Heart left ventricle (tissue), 16 donors: ENCODE results near the gene MANSC1. TPM values are rescaled to one million over a fixed set of nuclear protein-coding genes. Genes with fewer than 3 reads are reported as not detected.

Source experiments
- ATAC-seq, 4 donors: fragments of 200-7000 bp; cut with Tn5 transposase; one replicate each; pipeline ENCODE4 v1.9.1; 2020 to 2022; ENCODE audit warnings: moderate library complexity in 4 of 4, mild to moderate bottlenecking in 3 of 4, moderate number of reproducible peaks in 1 of 4
- DNase-seq, 5 donors: peaks; one replicate each; pipeline ENCODE4 v3.0.0-alpha.2; 2020
- H3K27ac ChIP-seq, 12 donors: fragments of 200-600 bp; sonication (generic) in 4 of 12; one replicate each; pipeline versions ENCODE4 v1.5.0 to v1.8.0; 2016 to 2022; ENCODE audit warnings: mild to moderate bottlenecking in 2 of 12
- H3K27me3 ChIP-seq, 9 donors: fragments of 200-600 bp; sonication (generic) in 2 of 9; one replicate each; pipeline versions ENCODE4 v1.5.1 to v1.8.0; 2016 to 2022; ENCODE audit warnings: mild to moderate bottlenecking in 3 of 9
- H3K36me3 ChIP-seq, 9 donors: fragments of 200-600 bp; sonication (generic) in 2 of 9; one replicate each; pipeline versions ENCODE4 v1.5.0 to v1.8.0; 2018 to 2022; ENCODE audit warnings: mild to moderate bottlenecking in 2 of 9
- H3K4me1 ChIP-seq, 12 donors: fragments of 200-600 bp; sonication (generic) in 4 of 12; one replicate each; pipeline versions ENCODE4 v1.5.0 to v1.8.0; 2016 to 2022; ENCODE audit warnings: mild to moderate bottlenecking in 3 of 12
- H3K4me3 ChIP-seq, 12 donors: fragments of 200-600 bp; sonication (generic) in 4 of 12; one replicate each; pipeline versions ENCODE4 v1.5.0 to v1.8.0; 2017 to 2022; ENCODE audit warnings: mild to moderate bottlenecking in 9 of 12, moderate library complexity in 4 of 12
- H3K9me3 ChIP-seq, 12 donors: fragments of 200-600 bp; sonication (generic) in 4 of 12; one replicate each; pipeline versions ENCODE4 v1.5.0 to v1.8.0; 2016 to 2022; ENCODE audit warnings: mild to moderate bottlenecking in 1 of 12
- CTCF ChIP-seq, 12 donors: fragments of 200-600 bp; sonication (generic) in 4 of 12; IDR thresholded peaks; one replicate each; pipeline versions ENCODE4 v1.5.0 to v1.8.0; 2018 to 2022; ENCODE audit warnings: antibody characterized with exemption in 12 of 12, mild to moderate bottlenecking in 5 of 12
- POLR2A ChIP-seq, 2 donors: fragments of 450-650 bp; IDR thresholded peaks; one replicate each; pipeline ENCODE4 v1.6.1; 2017; ENCODE audit warnings: antibody characterized with exemption in 2 of 2, mild to moderate bottlenecking in 2 of 2, moderate library complexity in 2 of 2
- WGBS, 4 donors: extraction: QIAGEN DNeasy Blood & Tissue Kit in 2 of 4; methylation state at CpG; one replicate each; pipeline versions ENCODE4 v1.1.5 to v1.1.7; 2013 to 2018; 5-methylcytosine and 5-hydroxymethylcytosine counted together
- intact Hi-C, 10 donors: fragments of 100-400 bp; cut with DNase I; formaldehyde crosslinking; loops; one replicate each; pipeline versions ENCODE4 v1.11.1 to v1.14.2; 2022
- polyA plus RNA-seq, 2 donors: library from polyadenylated mRNA; stranded (reverse); fragments of 200-250 nt; gene quantifications; one replicate each; pipeline ENCODE4 v1.2.3, GENCODE V29; 2013
- total RNA-seq, 9 donors: library from RNA; depleted of rRNA in 2 of 9; stranded (reverse); fragments of >200 nt in 2 of 9; fragmentation: NEBNext Ultra II Directional in 3 of 9; extraction: Animal tissue kit (Norgen Biotek cat#: 25700) in 3 of 9; gene quantifications; one replicate each; pipeline versions ENCODE4 v1.1.0 to v1.2.4, GENCODE V29; 2016 to 2023
- donor health status: ischemic (EF 13 %, LVEDD 7.1; RV severe dilation, severe dysfunction).
- donor health status: healthy with polysubstance abuse.
- donor health status: DM: no; HTN: yes; CAD: no.
- donor health status: DM: no; HTN: no; CAD: no.
- donor health status: ischemic (EF 25% LVEDD 6.9; RV normal size, moderate dysfunction).
- donor health status: ischemic (EF 25% LVEDD 5.7; RV mildly dilated, moderate dysfunction).
- donor health status: healthy.
- donor health status: DM: yes; HTN: yes; CAD: no.
- donor health status: ischemic (EF 35%, LVEDD 5.7; RV mildly dilated, moderate dysfunction).
- donor health status: nonischemic (EF 11% LVEDD 7.7; RV severe dilation, severe dysfunction).
- donor health status: DM: yes; HTN: yes; CAD: no.
- donor health status: PGD.
- donor health status: ischemic (EF 29% LVEDD 5.4; RV normal size, mild dysfunction).
- donor health status: nonischemic (EF 23%, LVEDD 6.1; RV moderate dilation, normal function).

MANSC1 gene
- total and polyA plus RNA-seq, 11 donors: 4.5 to 23.1 (median 11.1) TPM

- H3K4me3 ChIP-seq: no peak overlapping the region
- peak in 2 of 4 donors; percentile 34 to 48 for ATAC-seq
- intact Hi-C loops: no loop called here
- no peaks in the 10 kb centered on the region for H3K36me3 ChIP-seq
- no peaks in the 10 kb centered on the region for H3K9me3 ChIP-seq
- peaks cover 0 to 6% (median 0%) of the 10 kb centered on the region in 12 donors for H3K4me1 ChIP-seq
- DNase-seq: no peak
- H3K27ac ChIP-seq: no peak overlapping the region
- TF ChIP-seq POLR2A (IDR thresholded peaks at IDR 0.05) (no peak), CTCF (IDR thresholded peaks at IDR 0.05) (no peak)
- whole genome bisulfite sequencing, 4 donors: 63 to 74% (median 70%) methylated on average over 5 of the region's 5 CpGs
- no peaks in the 10 kb centered on the region for H3K27me3 ChIP-seq
These were observed 55.6 kb downstream of the MANSC1 start for GRCh38 chr12:12294215-12295005.

DNA sequence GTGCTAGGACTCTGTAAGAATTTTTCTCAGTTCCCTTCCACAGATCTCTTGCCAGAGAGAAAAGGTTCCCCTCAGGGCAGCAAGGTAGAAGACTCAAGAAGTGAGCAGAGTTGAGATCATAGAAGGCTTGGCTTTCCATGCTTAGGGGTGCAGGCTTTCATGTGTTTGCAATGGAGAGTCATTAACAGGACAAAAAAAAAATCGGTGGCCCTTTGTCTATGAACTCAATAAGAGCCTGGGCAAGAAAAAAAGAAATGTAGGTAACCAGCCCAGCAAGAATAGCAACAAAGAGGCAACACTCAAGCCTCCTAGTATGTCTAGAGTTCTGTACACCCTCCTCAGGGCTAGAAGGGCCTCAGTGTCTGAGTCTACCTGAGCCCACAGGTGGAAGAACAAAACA is 59.8 kb downstream of the MANSC1 start:
- ATAC-seq: no peak

DNA sequence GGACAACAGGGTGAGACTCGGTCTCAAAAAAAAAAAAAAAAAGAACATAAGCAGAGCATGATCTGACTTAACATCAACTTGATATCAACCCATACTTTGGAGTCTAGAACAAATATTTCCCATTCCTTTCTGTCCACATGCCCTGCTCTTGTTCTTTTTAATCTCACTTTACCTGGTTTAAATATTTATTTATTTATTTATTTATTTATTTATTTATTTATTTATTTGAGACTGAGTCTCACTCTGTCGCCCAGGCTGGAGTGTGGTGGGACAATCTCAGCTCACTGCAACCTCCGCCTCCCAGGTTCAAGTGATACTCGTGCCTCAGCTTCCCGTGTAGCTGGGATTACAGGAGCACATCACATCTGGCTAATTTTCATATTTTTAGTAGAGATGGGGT is 63.6 kb downstream of the MANSC1 start:
- no peak for ATAC-seq
- intact Hi-C loops: no loop called here
- Histone ChIP-seq H3K9me3 (no peaks in the 10 kb centered on the region), H3K27me3 (no peaks in the 10 kb centered on the region), H3K27ac (no peak overlapping the region), H3K4me3 (no peak overlapping the region), H3K36me3 (no peaks in the 10 kb centered on the region), H3K4me1 (peaks cover 0 to 19% (median 0%) of the 10 kb centered on the region in 12 donors)
- DNase-seq: no peak
- TF ChIP-seq CTCF (IDR thresholded peaks at IDR 0.05) (no peak), POLR2A (IDR thresholded peaks at IDR 0.05) (no peak)
- 92 to 94% (median 93%) methylated on average over 5 of the region's 5 CpGs for WGBS, 4 donors

More for the DNA sequence above, 59.8 kb downstream of the MANSC1 start:
- intact Hi-C loops: no loop called here
- Histone ChIP-seq H3K27me3 (no peaks in the 10 kb centered on the region), H3K9me3 (no peaks in the 10 kb centered on the region), H3K4me1 (peaks cover 0 to 6% (median 0%) of the 10 kb centered on the region in 12 donors), H3K27ac (no peak overlapping the region), H3K4me3 (no peak overlapping the region), H3K36me3 (no peaks in the 10 kb centered on the region)
- no peak for DNase-seq
- 71 to 90% (median 80%) methylated on average over 1 of the region's 1 CpG for WGBS, 4 donors
- TF ChIP-seq CTCF (IDR thresholded peaks at IDR 0.05): no peak
- no peak for TF ChIP-seq POLR2A (IDR thresholded peaks at IDR 0.05)

DNA sequence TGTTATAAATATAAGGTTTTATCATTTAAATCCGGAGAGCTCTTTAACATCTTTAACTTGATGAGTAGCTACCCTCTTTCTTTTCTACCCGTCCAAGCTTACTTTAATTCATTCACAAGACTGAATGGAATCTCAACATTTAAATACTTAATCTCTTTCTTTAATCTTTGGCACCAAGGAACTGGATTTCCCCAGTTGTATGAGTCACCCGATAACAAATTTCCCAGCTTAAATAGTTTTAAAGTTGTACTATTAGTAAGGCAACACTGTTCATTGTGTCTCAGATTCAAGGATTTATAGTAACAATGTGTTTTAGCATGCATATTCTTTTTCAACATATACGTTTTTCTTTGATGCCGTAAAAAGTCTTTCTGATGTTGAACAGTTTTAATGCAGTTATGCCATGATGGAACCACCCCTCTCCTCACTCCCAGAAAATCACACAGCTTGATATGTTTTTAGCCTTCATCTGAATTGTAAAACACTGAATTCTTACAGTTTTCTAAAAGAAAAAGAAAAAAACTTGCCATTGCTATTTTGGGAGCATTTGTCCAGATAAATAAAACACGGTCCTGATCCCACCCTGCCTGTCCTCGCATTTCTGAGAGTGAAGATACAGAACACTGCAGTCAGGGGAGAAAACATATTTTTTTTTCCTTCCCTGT is 67.1 kb downstream of the MANSC1 start:
- no peak for TF ChIP-seq POLR2A (IDR thresholded peaks at IDR 0.05)
- no peak for TF ChIP-seq CTCF (IDR thresholded peaks at IDR 0.05)
- no peaks in the 10 kb centered on the region for H3K27me3 ChIP-seq
- no peaks in the 10 kb centered on the region for H3K36me3 ChIP-seq
- no peak overlapping the region for H3K4me3 ChIP-seq
- peaks cover 0 to 4% (median 0%) of the 10 kb centered on the region in 12 donors for H3K9me3 ChIP-seq
- WGBS, 4 donors: 47 to 64% (median 54%) methylated on average over 7 of the region's 7 CpGs
- peaks cover 0 to 19% (median 0%) of the 10 kb centered on the region in 12 donors for H3K4me1 ChIP-seq
- peak overlapping the region in 1 of 12 donors; percentile 29 for H3K27ac ChIP-seq
- ATAC-seq: peak in 2 of 4 donors; percentile 39 to 49
- intact Hi-C loops: no loop called here
- DNase-seq: no peak
